ENCODE data around the gene LIPM.
A peak's percentile ranks its signal among the peaks of the same experiment; 100 is the strongest.

The LIPM gene, protein sequence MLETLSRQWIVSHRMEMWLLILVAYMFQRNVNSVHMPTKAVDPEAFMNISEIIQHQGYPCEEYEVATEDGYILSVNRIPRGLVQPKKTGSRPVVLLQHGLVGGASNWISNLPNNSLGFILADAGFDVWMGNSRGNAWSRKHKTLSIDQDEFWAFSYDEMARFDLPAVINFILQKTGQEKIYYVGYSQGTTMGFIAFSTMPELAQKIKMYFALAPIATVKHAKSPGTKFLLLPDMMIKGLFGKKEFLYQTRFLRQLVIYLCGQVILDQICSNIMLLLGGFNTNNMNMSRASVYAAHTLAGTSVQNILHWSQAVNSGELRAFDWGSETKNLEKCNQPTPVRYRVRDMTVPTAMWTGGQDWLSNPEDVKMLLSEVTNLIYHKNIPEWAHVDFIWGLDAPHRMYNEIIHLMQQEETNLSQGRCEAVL

DNA sequence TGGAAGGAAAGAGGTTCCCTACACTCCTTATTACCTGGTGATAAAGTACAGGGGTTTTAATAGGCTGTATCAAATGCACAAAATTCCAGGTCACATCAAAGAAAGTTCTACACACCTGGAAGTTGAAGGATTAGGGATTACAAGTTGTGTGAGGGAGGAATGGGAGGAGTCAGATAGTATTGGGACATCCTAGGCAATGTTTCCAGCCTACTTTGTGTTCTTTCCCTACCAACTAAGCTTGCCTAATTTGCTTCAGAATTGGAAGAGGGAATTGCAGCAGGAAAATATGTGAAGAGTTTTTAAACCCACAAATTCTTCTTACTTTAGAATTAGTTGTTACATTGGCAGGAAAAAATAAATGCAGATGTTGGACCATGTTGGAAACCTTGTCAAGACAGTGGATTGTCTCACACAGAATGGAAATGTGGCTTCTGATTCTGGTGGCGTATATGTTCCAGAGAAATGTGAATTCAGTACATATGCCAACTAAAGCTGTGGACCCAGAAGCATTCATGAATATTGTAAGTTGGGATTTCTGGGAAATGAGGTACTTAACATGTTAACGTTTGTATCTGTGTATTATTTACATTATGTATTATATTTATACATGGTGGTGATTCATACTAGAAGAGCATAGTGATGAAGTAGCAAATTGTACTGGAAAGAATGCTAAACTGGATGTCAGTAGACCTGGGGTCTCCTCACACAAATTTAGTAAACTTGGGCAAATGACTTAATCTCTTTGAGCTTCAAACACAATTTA lies at the start of gene LIPM:
TSS of gene LIPM (plus strand) at position 208 of the 763 bp plus-strand sequence. CDS start at position 375, 167 bp downstream.
- DNase-seq (ENCODE audit: low read depth, low spot score) = no peak

DNA sequence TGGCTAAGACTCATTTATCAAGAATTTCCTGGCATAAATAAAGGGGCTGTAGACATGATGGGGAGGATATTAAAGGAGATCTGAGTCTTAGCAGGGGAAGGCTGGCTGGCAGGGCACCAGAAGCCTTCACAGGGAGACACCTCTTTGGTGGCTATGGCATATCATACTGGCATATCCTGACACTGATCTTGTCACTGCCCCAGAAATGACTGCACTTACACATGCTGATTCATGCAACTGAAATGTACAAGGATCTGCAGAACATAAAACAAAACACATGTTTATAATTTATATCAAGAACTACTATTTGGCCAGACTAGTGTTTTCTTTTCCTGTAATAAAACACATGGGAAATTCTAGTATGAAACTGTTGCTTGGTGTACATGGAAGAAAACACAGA lies 48.2 kb upstream of the LIPM start:
- DNase-seq (ENCODE audit: low read depth, low spot score) = peak; percentile 17

DNA sequence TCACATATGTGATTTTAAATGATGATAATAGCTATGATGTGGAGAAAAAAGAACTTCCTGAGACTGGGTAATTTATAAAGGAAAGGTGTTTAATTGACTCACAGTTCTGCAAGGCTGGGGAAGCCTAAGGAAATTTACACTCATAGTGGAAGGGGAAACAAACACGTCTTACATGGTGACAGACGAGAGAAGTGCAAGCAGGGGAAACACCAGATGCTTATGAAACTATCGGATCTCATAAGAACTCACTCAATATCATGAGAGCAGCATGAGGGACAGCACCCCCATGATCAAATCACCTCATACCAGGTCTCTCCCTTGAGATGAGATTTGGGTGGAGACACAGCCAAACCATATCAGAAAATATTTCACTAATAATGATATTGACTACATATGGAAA lies 46.8 kb upstream of the LIPM start:
- no peak for DNase-seq (ENCODE audit: low read depth, low spot score)

DNA sequence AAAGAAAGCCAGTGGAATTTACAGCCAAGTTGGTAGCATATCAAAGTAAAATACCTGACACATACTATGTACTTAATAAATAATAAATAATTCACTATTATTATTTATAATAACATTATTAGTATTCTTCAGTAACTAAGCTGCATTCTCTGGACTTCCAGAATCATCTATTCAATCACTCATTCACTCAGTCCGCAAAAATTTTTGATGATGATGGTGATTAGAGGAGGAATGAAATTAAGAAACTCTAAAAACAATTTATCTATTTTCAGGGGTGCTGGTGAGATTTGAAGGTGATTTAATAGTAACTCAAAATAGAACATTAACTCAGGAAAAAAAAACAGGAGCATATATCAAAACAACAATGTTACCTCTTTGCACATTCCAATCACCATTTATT lies 45.9 kb upstream of the LIPM start:
- no peak for DNase-seq (ENCODE audit: low read depth, low spot score)

DNA sequence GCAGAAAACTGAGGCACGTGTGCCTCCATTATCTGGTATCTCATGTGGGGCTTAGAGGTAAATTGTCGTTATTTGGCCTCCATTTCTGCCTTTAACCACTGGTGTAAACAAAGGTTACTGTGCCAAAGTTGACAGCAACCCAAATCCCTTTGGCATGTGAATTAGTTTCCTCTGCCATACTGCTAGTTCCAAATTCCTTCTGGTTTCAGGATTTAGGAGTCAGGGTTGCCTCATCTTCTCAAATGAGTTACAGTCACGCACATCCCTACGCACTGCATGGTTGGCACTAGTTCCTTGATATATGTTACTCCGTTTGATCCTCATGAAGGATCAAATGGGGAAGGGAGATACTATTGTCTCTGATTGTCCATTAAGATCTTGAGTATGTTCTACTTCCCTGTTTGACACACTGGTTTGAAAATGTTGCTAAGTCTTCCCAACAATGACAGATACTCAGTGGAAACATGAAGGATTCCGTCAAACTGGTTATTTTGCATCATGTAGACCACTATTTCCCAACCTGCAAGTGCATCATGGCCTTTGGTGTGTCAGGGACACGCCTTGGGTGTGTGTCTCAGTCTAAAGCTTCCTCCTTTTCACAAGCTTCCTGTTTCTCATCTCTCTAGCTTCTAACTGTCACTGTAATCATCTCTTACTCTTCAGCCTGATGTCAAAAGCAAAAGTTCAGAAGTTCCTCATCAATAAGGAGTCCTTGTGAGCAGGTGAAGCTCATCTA lies 43.0 kb upstream of the LIPM start, which contains the start of gene LIPN:
TSS of gene LIPN (plus strand) at position 655 of the 736 bp plus-strand sequence. CDS start 1,386 bp downstream, outside the sequence.
- no peak for DNase-seq (ENCODE audit: low read depth, low spot score)

DNA sequence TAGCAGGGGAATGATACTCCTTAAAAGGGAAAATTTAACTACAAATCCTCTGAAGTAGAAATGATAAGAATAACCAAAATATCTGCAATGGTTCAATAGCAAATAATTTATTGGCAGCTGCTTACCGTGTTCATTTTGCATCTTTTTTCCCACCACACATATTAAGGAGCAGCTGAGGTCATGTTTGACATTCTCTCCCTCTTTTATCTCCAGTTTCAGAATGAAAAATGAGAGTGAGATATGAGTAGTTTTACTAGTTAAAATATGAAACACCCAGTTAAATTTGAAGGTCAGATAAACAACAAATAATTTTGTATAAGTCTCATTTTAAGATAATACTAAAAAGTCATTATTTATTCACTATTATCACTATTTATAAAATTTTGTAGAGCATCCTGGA lies 39.6 kb upstream of the LIPM start:
- no peak for DNase-seq (ENCODE audit: low read depth, low spot score)

DNA sequence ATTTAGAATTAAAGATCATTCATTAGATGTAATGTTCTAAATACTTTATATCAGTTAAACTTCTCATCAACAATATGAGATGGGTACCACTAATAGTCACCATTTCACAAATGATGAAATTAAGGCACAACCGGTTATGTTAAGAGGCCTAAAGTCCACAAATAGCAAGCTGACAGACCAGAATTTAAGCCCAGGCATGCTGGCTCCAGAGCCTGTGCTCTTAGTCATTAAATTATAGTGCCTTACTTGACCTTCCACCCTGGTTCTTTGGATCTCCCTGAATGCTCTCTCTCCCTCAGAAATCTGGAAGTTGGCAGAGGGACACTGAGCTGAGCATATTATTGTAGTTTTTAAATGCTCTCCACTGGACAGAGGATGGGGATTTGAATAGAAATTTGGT lies 39.1 kb upstream of the LIPM start:
- DNase-seq (ENCODE audit: low read depth, low spot score) = no peak

DNA sequence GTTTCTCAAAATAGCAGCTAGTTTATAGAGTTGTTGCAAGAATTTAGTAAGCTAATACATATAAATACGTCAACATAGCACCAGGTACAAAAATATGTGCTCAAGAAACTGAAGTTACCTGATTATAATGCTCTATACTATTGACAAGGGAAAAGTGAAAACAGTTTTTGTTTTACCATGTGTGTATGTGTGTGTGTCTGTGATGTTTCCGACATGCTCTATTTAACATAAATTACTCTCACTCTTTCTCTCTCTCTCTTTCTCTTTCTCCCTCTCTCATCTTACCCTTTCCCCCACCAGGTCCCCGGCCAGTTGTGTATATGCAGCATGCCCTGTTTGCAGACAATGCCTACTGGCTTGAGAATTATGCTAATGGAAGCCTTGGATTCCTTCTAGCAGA lies 38.4 kb upstream of the LIPM start:
- DNase-seq (ENCODE audit: low read depth, low spot score) = no peak

DNA sequence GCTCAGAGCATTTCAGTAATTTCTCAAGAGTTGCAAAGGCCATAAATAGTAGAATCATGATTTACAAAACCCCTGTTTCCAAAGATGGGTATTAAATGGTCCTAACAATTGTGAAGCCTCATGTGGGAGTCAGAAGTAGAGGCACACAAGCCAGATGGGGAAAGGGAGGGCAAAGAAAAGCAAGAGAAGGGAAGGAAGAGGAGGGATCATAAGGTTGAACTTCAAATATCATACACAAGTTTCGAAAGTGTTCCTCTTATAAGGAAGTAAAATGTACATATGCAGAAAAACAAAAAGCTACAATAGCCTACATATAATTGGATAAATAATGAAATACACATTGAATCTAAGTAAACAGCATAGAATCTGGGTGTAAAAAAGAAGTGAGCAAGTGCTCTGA lies 36.7 kb upstream of the LIPM start:
- no peak for DNase-seq (ENCODE audit: low read depth, low spot score)

DNA sequence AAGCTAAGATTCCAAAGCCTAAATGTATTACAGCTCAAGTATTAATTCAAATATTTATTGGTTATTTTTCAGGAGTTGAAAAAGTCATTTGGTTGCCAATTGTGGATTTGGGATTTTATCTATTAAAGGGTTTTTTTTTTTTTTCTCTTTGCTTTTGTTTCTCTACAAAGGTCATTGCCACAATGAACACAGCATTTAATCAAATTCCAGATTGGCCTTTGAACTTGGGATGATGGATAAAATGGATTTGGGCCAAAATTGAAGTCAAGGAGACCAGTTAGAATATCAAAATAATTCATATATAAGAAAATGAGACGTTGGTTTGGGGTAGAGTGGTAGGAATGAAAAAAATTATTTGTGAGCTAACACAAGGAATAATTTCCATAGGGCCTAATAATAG lies 33.1 kb upstream of the LIPM start:
- no peak for DNase-seq (ENCODE audit: low read depth, low spot score)

DNA sequence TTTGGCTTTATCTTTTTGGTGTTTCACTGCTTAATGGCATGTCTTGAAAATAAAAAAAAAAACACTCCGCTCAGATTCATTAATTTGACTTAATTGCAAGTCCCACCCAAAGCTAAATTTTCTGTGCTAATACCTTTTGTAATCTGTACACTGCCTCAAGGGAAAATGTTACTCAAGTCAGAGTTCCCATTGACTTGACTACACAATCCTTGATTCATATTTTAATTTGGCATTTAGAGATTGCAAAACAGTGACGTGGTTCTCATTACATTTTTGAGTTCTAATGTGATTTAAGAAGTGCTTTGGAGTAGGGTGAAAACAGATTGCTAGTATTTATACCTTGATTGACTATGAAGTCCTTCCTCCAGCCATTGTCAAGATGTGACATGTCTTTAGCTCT lies 21.3 kb upstream of the LIPM start:
- DNase-seq (ENCODE audit: low read depth, low spot score) = no peak

DNA sequence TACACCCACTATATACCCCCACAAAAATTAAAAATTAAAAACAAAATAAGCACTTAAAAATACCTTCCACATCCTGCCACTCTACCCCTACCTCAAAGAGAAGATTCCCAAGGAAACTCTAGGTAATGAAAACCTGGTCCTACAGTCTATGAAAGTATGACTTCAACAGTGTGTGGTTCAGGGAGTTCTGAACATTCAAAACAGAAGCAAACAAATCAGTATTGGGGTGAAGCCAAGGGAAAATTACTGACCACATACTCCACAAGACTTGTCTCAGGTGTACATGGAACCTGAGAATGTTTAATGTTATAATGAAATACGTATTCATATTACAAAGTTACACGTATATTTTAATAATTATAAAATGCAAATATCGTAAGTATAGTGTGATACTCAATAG lies 20.3 kb upstream of the LIPM start:
- DNase-seq (ENCODE audit: low read depth, low spot score) = no peak

DNA sequence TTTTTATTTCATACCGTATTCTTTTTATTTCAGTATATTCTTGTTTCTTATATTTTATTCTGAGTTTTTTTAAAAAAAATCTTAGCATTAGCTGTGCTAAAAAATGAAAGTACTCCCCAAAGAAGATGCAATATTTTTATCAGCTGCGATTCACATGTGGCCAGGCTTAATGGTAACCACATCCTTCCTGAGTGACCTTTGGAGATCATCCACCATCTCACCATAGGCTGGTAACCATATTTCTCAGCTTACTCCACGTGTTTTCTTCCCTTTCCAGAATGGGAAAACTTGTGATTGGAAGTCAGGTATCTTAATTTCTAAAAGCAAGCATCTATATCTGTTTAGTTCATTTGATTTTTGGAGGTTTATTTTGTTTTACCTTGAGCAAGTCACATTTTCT lies 18.8 kb upstream of the LIPM start:
- no peak for DNase-seq (ENCODE audit: low read depth, low spot score)

DNA sequence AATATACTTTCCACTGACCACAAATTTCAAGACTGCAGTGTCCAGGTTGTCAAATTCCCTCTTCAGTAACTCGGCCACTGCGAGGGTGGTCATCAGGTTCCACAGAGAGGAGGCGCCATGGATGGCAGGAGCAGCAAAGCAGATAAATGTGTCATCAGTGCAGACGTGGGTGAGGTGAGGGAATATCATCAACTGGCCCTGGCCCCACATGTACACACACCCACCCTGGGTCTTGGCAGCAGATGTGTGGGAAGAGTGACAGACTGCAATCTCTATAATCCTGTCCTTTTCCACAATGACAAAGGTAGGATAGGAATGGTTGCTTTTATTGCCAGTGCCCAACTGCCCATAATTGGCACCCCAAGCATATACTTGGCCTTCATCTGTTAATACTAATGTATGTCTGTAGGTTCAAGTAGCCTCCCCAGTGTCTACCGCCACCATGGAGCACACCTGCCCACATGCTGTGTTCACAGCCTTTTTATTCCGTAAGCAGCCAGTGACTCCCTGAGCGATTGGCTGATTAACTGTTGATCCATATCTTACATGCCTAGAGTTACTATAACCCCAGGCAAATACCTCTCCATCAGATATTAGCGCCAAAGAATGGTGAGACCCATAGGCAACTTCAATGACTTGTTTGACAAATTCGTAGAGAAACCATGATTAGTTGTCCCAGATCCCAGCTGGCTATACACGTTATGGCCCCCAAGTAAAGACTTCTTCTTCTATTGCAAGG lies 16.3 kb upstream of the LIPM start:
- no peak for DNase-seq (ENCODE audit: low read depth, low spot score)

DNA sequence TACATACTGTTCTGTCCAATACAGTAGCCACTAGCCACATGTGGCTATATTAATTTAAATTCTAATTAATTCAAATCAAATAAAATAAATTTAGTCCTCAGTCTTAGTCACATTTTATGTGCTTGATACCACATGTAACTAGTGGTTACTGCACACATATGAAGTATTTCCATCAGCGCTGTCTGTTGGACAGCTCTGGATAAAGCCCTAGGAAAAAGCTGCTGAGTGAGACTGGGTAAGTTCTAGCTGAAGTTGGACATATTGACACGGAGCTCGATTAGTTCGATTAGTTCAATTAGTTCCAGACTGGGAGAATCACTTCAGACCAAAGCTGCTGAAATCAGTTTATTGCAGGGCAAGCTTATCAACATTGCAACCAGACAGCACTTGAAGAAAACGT lies 15.1 kb upstream of the LIPM start:
- no peak for DNase-seq (ENCODE audit: low read depth, low spot score)

DNA sequence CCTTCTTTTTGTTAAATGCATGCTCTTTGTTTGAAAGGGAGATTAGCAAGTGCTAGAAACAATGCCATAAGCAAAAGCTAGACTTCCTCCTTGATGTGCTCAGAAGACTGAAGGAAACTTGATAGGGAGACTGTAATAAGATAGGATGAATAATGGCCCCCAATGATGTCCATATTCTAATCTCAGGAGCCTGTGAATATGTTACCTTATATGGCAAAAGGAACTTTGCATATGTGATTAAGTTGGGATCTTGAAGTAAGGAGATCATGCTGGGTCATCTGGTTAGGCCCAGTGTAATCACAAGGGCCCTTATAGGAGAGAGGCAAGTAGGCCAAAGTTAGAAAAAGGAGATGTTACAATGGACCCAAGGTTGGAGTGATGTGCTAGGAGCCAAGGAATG lies 13.6 kb upstream of the LIPM start:
- no peak for DNase-seq (ENCODE audit: low read depth, low spot score)

DNA sequence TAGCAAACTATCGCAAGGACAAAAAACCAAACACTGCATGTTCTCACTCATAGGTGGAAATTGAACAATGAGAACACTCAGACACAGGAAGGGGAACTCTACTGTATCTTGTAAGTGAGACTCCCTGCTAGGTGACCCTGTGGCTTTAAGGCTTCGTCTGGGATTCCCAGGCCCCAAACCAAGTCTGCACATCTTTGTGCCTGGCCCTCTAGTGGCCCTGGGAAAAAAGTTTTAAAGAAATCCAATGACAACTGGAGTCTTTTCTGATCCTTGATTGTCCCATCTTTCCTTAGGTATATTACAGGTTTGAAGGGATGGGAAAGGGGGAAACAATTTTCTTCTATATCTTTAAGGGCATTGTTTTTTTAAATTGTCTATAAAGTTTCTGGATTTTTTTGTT lies 10.6 kb upstream of the LIPM start:
- DNase-seq (ENCODE audit: low read depth, low spot score) = peak; percentile 9

DNA sequence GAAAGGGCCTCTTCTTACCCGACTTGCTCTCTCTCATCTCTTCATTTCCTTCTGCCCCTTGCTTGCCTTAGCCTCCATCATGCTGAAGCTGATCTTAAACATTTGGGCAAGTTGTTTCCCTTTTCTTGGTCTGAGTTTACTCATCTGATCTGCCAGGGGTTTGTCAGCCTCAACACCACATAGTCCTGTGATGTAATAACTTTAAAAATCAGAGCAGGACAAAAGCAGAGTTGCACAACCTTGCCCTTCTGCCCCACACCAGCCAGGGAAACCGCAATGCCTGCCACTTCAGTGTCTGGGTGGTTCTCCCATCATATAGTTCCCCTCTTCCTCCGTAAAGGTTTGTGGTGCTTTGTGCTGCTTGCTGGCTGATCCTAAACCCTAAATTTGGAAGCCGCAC lies 9.9 kb upstream of the LIPM start:
- peak; percentile 4 for DNase-seq (ENCODE audit: low read depth, low spot score)

DNA sequence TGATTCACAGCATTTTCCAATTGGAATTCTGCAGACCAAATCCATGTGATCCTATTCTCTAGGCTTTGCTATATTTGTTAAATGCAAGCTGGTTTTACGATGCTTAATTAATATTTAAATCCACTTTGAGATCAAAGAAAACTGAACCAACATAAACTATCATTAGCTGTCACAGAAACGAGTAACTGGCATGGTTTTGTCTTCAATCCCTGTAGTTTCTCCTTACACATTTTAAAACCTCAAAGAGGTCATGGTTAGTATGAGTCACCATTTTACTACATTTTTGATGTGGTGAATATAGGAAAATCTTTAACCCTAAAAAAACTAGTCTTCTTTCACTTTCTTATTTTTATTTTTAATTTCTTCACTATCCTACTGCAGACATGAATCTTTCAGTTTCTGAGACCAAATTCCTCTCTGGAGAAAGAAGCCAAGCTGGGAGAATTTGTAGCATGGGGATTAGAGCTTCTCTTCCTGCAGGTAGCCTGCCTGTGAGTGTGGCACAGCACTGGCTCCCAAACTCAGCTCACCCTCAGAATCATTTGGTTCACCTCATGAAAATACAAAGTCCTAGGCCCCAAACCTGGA lies 8.7 kb upstream of the LIPM start:
- DNase-seq (ENCODE audit: low read depth, low spot score) = peak; percentile 7

DNA sequence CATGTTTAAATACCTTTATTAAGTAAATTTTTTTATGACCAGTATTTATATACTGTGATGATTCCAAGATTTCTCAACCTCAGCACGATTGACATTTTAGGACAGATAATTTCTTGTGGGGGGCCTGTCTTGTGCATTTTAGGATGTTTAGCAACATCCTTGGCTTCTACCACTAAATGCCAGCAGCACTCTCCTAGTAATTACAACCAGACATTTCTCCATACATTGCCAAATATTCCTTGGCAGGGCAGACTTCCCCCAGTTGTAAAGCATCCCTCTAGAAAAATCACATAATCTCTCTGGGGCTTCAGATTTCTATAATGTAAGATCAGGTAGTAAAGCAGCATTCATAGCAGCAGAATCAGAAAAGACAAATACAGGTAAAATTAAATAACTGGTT lies 7.8 kb upstream of the LIPM start:
- no peak for DNase-seq (ENCODE audit: low read depth, low spot score)
